A549 (cell line): ENCODE results near the gene C19orf25. TPM values are rescaled to one million over a fixed set of nuclear protein-coding genes. Genes with fewer than 3 reads are reported as not detected.

Source experiments
- ATAC-seq, 2 experiments: fragments of 200-7000 bp in 1 of 2; fragments of >200 bp in 1 of 2; cut with Nextera tagmentation in 1 of 2; cut with Tn5 transposase in 1 of 2; 3 replicates each; pipeline versions ENCODE4 v1.8.0 to v1.9.1; 2018 to 2020; ENCODE audit warnings: mild to moderate bottlenecking in 1 of 2, moderate library complexity in 1 of 2
- CTCF ChIA-PET: fragments of 300-600 bp; sonication (Branson Sonifier 250); formaldehyde crosslinking; extraction: SDS; loops from one replicate; lab custom pipeline; 2021; ENCODE audit warnings: antibody characterized with exemption, inconsistent platforms; lab: Yijun Ruan, JAX
- POLR2A ChIA-PET: fragments of 350-600 bp; formaldehyde crosslinking; extraction: SDS; loops from one replicate; lab custom pipeline; 2021; ENCODE audit warnings: antibody characterized with exemption, inconsistent platforms; lab: Yijun Ruan, JAX
- DNase-seq, 2 experiments: peaks; one replicate each; pipeline versions ENCODE4 v3.0.0 to v3.0.0-alpha.2; 2011 to 2016; ENCODE audit warnings: low read depth in 1 of 2, low spot score in 1 of 2
- FAIRE-seq: peaks from 2 replicates; lab custom pipeline; 2011; peaks lifted over from hg19 to GRCh38; lab: Jason Lieb, UNC
- H3K27ac ChIP-seq, 2 experiments: fragments of >200 bp; sonication (Bioruptor Twin); formaldehyde crosslinking; 3 replicates each; pipeline ENCODE4 v1.5.1; 2016 to 2017
- H3K4me1 ChIP-seq: fragments of >200 bp; sonication (Bioruptor Twin); formaldehyde crosslinking; 3 replicates; pipeline ENCODE4 v1.6.1; 2016
- H3K4me2 ChIP-seq: fragments of >200 bp; sonication (Bioruptor Twin); formaldehyde crosslinking; 3 replicates; pipeline ENCODE4 v1.6.1; 2016
- H3K4me3 ChIP-seq: fragments of >200 bp; sonication (Bioruptor Twin); formaldehyde crosslinking; 3 replicates; pipeline ENCODE4 v1.5.1; 2016
- H3K9me3 ChIP-seq: fragments of >200 bp; sonication (Bioruptor Twin); formaldehyde crosslinking; 3 replicates; pipeline ENCODE4 v1.6.1; 2016
- CEBPB ChIP-seq, 2 experiments: fragments of >200 bp in 1 of 2; sonication (Bioruptor Twin) in 1 of 2; formaldehyde crosslinking in 1 of 2; IDR thresholded peaks; 2 replicates each; pipeline ENCODE4 v1.6.1; 2012 to 2016
- CHD2 ChIP-seq: fragments of 150-350 bp; IDR thresholded peaks from 2 replicates; pipeline ENCODE4 v1.6.1; 2014; ENCODE audit warnings: low read length; ENCODE audit not compliant: partially characterized antibody
- CTCF ChIP-seq: fragments of >200 bp; sonication (Bioruptor Twin); formaldehyde crosslinking; IDR thresholded peaks from 3 replicates; pipeline ENCODE4 v1.5.1; 2016
- EHMT2 ChIP-seq: fragments of 200-600 bp; sonication (generic); IDR thresholded peaks from 2 replicates; pipeline ENCODE4 v1.6.1; 2016; ENCODE audit warnings: antibody characterized with exemption, low read depth, mild to moderate bottlenecking, moderate library complexity
- FOSL2 ChIP-seq, 2 experiments: fragments of 450-650 bp in 1 of 2; fragments of >200 bp in 1 of 2; sonication (Bioruptor Twin) in 1 of 2; formaldehyde crosslinking; IDR thresholded peaks; 2 replicates each; pipeline versions ENCODE4 v1.5.0 to v1.6.1; 2016 to 2020; ENCODE audit warnings: mild to moderate bottlenecking in 1 of 2, moderate library complexity in 1 of 2
- GATA3 ChIP-seq: IDR thresholded peaks from 2 replicates; pipeline ENCODE4 v1.6.1; 2012; ENCODE audit warnings: borderline replicate concordance
- HOXA7 ChIP-seq: fragments of 250-450 bp; sonication (Bioruptor Pico); IDR thresholded peaks from 2 replicates; pipeline ENCODE4 v1.5.0; 2020; ENCODE audit warnings: mild to moderate bottlenecking, moderate library complexity
- PHF8 ChIP-seq: fragments of 200-600 bp; sonication (generic); IDR thresholded peaks from 2 replicates; pipeline ENCODE4 v1.6.1; 2016; ENCODE audit warnings: low read depth, mild to moderate bottlenecking, antibody characterized with exemption, moderate library complexity, borderline replicate concordance
- POLR2A ChIP-seq: IDR thresholded peaks from 2 replicates; pipeline ENCODE4 v1.6.1; 2012; ENCODE audit warnings: mild to moderate bottlenecking, low read length
- REST ChIP-seq: fragments of 200-600 bp; sonication (generic); IDR thresholded peaks from 2 replicates; pipeline ENCODE4 v1.6.1; 2016; ENCODE audit warnings: antibody characterized with exemption, mild to moderate bottlenecking, moderate library complexity
- TFCP2L1 ChIP-seq: fragments of 250-450 bp; sonication (Bioruptor Pico); IDR thresholded peaks from 2 replicates; pipeline ENCODE4 v1.5.0; 2021; ENCODE audit warnings: mild to moderate bottlenecking
- TP53 ChIP-seq: fragments of 250-450 bp; sonication (Bioruptor Pico); IDR thresholded peaks from 2 replicates; pipeline ENCODE4 v1.5.0; 2021; ENCODE audit warnings: mild to moderate bottlenecking, moderate library complexity
- ZC3H11A ChIP-seq: fragments of 450-650 bp; IDR thresholded peaks from 2 replicates; pipeline ENCODE4 v1.6.1; 2014; ENCODE audit warnings: antibody characterized with exemption, mild to moderate bottlenecking
- ZFP36 ChIP-seq: fragments of 450-650 bp; IDR thresholded peaks from 2 replicates; pipeline ENCODE4 v1.6.1; 2014; ENCODE audit warnings: borderline replicate concordance; ENCODE audit not compliant: partially characterized antibody
- WGBS: methylation state at CpG from one replicate; pipeline ENCODE4 v1.1.6; 2017; ENCODE audit errors: missing lambda C conversion rate; 5-methylcytosine and 5-hydroxymethylcytosine counted together
- polyA plus RNA-seq, 4 experiments: library from polyadenylated mRNA; depleted of rRNA in 3 of 4; stranded (reverse); fragments of >200 nt; fragmentation: RNase III in 1 of 4; extraction: RNeasy Plus Mini Kit Qiagen cat#74134 plus additional on column Dnase treatment in 1 of 4; gene quantifications; 2 replicates in 3 of 4; 3 replicates in 1 of 4; pipeline ENCODE4 v1.2.3, GENCODE V29; 2011 to 2017
- TF ChIP-seq, protein P1 (sequence below): fragments of >200 bp; sonication (Bioruptor Twin); formaldehyde crosslinking; IDR thresholded peaks from 3 replicates; pipeline ENCODE4 v1.6.1; 2016

The C19orf25 gene
- polyA plus RNA-seq, 2 of the 4 experiments (the other 2 are of a cell fraction) = 8.2 to 20.7 TPM

- TF ChIP-seq CHD2 (no peak), TP53 (no peak), REST (no peak), HOXA7 (CRISPR knock-in tag) (no peak), TFCP2L1 (CRISPR knock-in tag) (no peak)
These were observed 44.4 kb downstream of the C19orf25 start (continued) for GRCh38 chr19:1434577-1435060.

DNA sequence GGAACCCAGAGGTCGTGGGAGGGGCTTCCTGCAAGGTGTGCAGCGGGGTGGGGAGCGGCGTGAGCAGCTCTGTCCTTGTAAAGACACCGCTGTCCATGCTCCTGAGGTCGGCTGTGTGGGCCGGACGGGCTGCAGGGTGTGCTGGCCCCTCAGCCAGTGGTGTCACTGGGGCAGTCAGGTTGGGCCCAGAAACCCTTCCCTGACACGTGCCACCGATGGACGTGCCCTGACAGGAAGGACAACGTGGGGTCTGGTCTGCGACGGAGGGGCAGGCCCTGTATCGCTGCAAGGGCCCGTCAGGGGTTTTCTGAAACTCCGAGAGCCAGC lies 45.0 kb downstream of the C19orf25 start:
- CTCF ChIA-PET = no interaction called here
- WGBS = 100% methylated on average over 6 of the region's 17 CpGs
- TF ChIP-seq POLR2A = no peak
- TF ChIP-seq, all 56 proteins: peak for 0
- H3K4me1 ChIP-seq = peaks cover 4% of the 10 kb centered on the region
- H3K9me3 ChIP-seq = no peaks in the 10 kb centered on the region
- H3K27ac ChIP-seq = no peak overlapping the region
- FAIRE-seq (no peak), DNase-seq (no peak), ATAC-seq (no peak)
- H3K4me2 ChIP-seq = no peak overlapping the region
- H3K4me3 ChIP-seq = no peak overlapping the region
- POLR2A ChIA-PET = no interaction called here

- 85% methylated on average over 11 of the region's 47 CpGs for WGBS
- H3K4me2 ChIP-seq = no peak overlapping the region
- POLR2A ChIA-PET = no interaction called here
- FAIRE-seq = no peak
- no peak for TF ChIP-seq GATA3
- TF ChIP-seq CTCF = no peak
- TF ChIP-seq ZC3H11A = no peak
- no peak for TF ChIP-seq PHF8
- no peak for TF ChIP-seq FOSL2 (IDR thresholded peaks at IDR 0.05)
- TF ChIP-seq FOSL2 (CRISPR knock-in tag; IDR thresholded peaks at IDR 0.05) = no peak
- no peak for TF ChIP-seq EHMT2
- TF ChIP-seq CEBPB (IDR thresholded peaks at IDR 0.05) = no peak
- TF ChIP-seq, protein P1, sequence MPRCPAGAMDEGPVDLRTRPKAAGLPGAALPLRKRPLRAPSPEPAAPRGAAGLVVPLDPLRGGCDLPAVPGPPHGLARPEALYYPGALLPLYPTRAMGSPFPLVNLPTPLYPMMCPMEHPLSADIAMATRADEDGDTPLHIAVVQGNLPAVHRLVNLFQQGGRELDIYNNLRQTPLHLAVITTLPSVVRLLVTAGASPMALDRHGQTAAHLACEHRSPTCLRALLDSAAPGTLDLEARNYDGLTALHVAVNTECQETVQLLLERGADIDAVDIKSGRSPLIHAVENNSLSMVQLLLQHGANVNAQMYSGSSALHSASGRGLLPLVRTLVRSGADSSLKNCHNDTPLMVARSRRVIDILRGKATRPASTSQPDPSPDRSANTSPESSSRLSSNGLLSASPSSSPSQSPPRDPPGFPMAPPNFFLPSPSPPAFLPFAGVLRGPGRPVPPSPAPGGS = no peak
- no peak for TF ChIP-seq ZFP36
- TF ChIP-seq, all 56 proteins: peak for 0
- ATAC-seq = no peak
- Histone ChIP-seq H3K9me3 (no peaks in the 10 kb centered on the region), H3K4me3 (no peak overlapping the region), H3K27ac (no peak overlapping the region), H3K4me1 (peaks cover 4% of the 10 kb centered on the region)
- no peak for DNase-seq
- CTCF ChIA-PET = no interaction called here
These were observed 45.6 kb downstream of the C19orf25 start for GRCh38 chr19:1433119-1434039.
